ENCODE results near the gene RNF183.
A peak's percentile ranks its signal among the peaks of the same experiment; 100 is the strongest.

RNF183 gene

GRCh38 chr9:113302792-113303418 is at the start of gene RNF183:
Gene RNF183, minus strand, starts transcription at chr9:113303376. Its CDS starts 5,192 bp downstream, at chr9:113298184.
- no peak for DNase-seq

- DNase-seq = no peak
These were observed 49.2 kb upstream of the RNF183 start for GRCh38 chr9:113352411-113352810.

GRCh38 chr9:113352006-113352405 is 48.8 kb upstream of the RNF183 start:
- no peak for DNase-seq

GRCh38 chr9:113350937-113351336 is 47.8 kb upstream of the RNF183 start:
- DNase-seq = no peak

GRCh38 chr9:113350107-113350661 is 47.0 kb upstream of the RNF183 start:
- DNase-seq = no peak

GRCh38 chr9:113349445-113350094 is 46.4 kb upstream of the RNF183 start, which contains the start of gene BSPRY:
Gene BSPRY, plus strand, starts transcription at chr9:113349541. Its CDS starts 39 bp downstream, at chr9:113349580.
- DNase-seq = no peak

GRCh38 chr9:113349066-113349444 is 45.9 kb upstream of the RNF183 start:
- DNase-seq = no peak

GRCh38 chr9:113348437-113348836 is 45.3 kb upstream of the RNF183 start:
- DNase-seq = no peak

GRCh38 chr9:113345671-113346070 is 42.5 kb upstream of the RNF183 start:
- DNase-seq = no peak

- DNase-seq = no peak
These were observed 42.0 kb upstream of the RNF183 start for GRCh38 chr9:113345190-113345589.

GRCh38 chr9:113343732-113344231 is 40.6 kb upstream of the RNF183 start:
- DNase-seq = peak; percentile 43

- no peak for DNase-seq
These were observed 38.7 kb upstream of the RNF183 start for GRCh38 chr9:113341712-113342410.

- no peak for DNase-seq
These were observed 37.0 kb upstream of the RNF183 start, which contains the start of gene WDR31 for GRCh38 chr9:113340011-113340699. Gene WDR31, minus strand, starts transcription at chr9:113340275. Its CDS starts 8,253 bp downstream, at chr9:113332022.

- no peak for DNase-seq
These were observed 34.5 kb upstream of the RNF183 start for GRCh38 chr9:113337714-113338113.

GRCh38 chr9:113331780-113332179 is 28.6 kb upstream of the RNF183 start:
- DNase-seq = no peak

- no peak for DNase-seq
These were observed 25.0 kb upstream of the RNF183 start for GRCh38 chr9:113328045-113328782.

GRCh38 chr9:113326230-113326629 is 23.1 kb upstream of the RNF183 start:
- no peak for DNase-seq

GRCh38 chr9:113322671-113323070 is 19.5 kb upstream of the RNF183 start:
- DNase-seq = no peak

- DNase-seq = no peak
These were observed 16.9 kb upstream of the RNF183 start for GRCh38 chr9:113320051-113320450.

- DNase-seq = no peak
These were observed 15.9 kb upstream of the RNF183 start for GRCh38 chr9:113319054-113319453.

- no peak for DNase-seq
These were observed 14.6 kb upstream of the RNF183 start for GRCh38 chr9:113317777-113318176.

GRCh38 chr9:113316030-113316429 is 12.9 kb upstream of the RNF183 start:
- DNase-seq = no peak

All from NCI-H187 treated with DMSO at 0.1 percent for 48 hours (cell line).